ENCODE data around the gene CEP63. TPM values are rescaled to one million over a fixed set of nuclear protein-coding genes. Genes with fewer than 3 reads are reported as not detected.
"Not testable (repeated sequence)": the region's sequence is repeated elsewhere in the genome, so short reads cannot be mapped to it uniquely, and the experiment has no call there.

CEP63 gene
- total RNA-seq, 2 experiments from 2014 or later, result 13.2 to 15.1 TPM

- no peak for TF ChIP-seq CTCF (IDR thresholded peaks at IDR 0.05)
- Histone ChIP-seq H3K9me3 (ENCODE audit: control insufficient read depth in 1 of 2, insufficient read depth in 1 of 2, low read length in 2 of 2) (no peaks in the 10 kb centered on the region), H3K4me3 (ENCODE audit: low read length) (no peak overlapping the region), H3K27me3 (ENCODE audit: control insufficient read depth in 1 of 2, insufficient read depth in 2 of 2, low read length in 2 of 2) (no peaks in the 10 kb centered on the region), H3K4me1 (ENCODE audit: insufficient read depth, low read length) (no peaks in the 10 kb centered on the region), H3K36me3 (ENCODE audit: insufficient read depth, low read length) (peaks cover 34% of the 10 kb centered on the region), H3K27ac (ENCODE audit: low read depth in 1 of 2, low read length in 2 of 2) (no peak overlapping the region)
- Mint-ChIP-seq H3K27ac (no peak overlapping the region), H3K4me3 (no peak overlapping the region), H3K27me3 (no peaks in the 10 kb centered on the region), H3K36me3 (ENCODE audit: low read depth) (peaks cover 46% of the 10 kb centered on the region), H3K4me1 (ENCODE audit: low read depth) (no peaks in the 10 kb centered on the region), H3K9me3 (no peaks in the 10 kb centered on the region)
- intact Hi-C loops (cut with DNase I, micrococcal nuclease), result no loop called here
- DNase-seq (no peak), ATAC-seq (ENCODE audit: poor library complexity) (no peak)
- ChIA-PET CTCF (no interaction called here), POLR2A (no interaction called here)
Observed at GRCh38 chr3:134543113-134543512, 57.3 kb downstream of the CEP63 start.

GRCh38 chr3:134544316-134544715 lies 58.5 kb downstream of the CEP63 start:
- peaks cover 40% of the 10 kb centered on the region for H3K36me3 ChIP-seq (ENCODE audit: insufficient read depth, low read length)
- Mint-ChIP-seq H3K27me3 (no peaks in the 10 kb centered on the region), H3K9me3 (no peaks in the 10 kb centered on the region), H3K27ac (no peak overlapping the region), H3K36me3 (ENCODE audit: low read depth) (peaks cover 58% of the 10 kb centered on the region), H3K4me1 (ENCODE audit: low read depth) (no peaks in the 10 kb centered on the region), H3K4me3 (no peak overlapping the region)
- H3K4me1 ChIP-seq (ENCODE audit: insufficient read depth, low read length), result no peaks in the 10 kb centered on the region
- H3K4me3 ChIP-seq (ENCODE audit: low read length), result no peak overlapping the region
- H3K27me3 ChIP-seq (ENCODE audit: control insufficient read depth in 1 of 2, insufficient read depth in 2 of 2, low read length in 2 of 2), result no peaks in the 10 kb centered on the region
- intact Hi-C loops (cut with DNase I, micrococcal nuclease), result no loop called here
- peak in 1 of 14 experiments; percentile 4 for DNase-seq
- TF ChIP-seq CTCF (IDR thresholded peaks at IDR 0.05), result no peak
- CTCF ChIA-PET, result no interaction called here
- POLR2A ChIA-PET, result no interaction called here
- no peak for ATAC-seq (ENCODE audit: poor library complexity)
- H3K9me3 ChIP-seq (ENCODE audit: control insufficient read depth in 1 of 2, insufficient read depth in 1 of 2, low read length in 2 of 2), result no peaks in the 10 kb centered on the region
- H3K27ac ChIP-seq (ENCODE audit: low read depth in 1 of 2, low read length in 2 of 2), result no peak overlapping the region

GRCh38 chr3:134544783-134545182 lies 58.9 kb downstream of the CEP63 start:
- H3K36me3 Mint-ChIP-seq (ENCODE audit: low read depth), result peaks cover 61% of the 10 kb centered on the region
- CTCF ChIA-PET, result not testable (repeated sequence)
- peak in 1 of 14 experiments; percentile 20 for DNase-seq

GRCh38 chr3:134545818-134546217 lies 60.0 kb downstream of the CEP63 start:
- CTCF ChIA-PET, result no interaction called here
- ATAC-seq (ENCODE audit: poor library complexity) (no peak), DNase-seq (no peak)
- Mint-ChIP-seq H3K9me3 (no peaks in the 10 kb centered on the region), H3K4me3 (no peak overlapping the region), H3K27me3 (no peaks in the 10 kb centered on the region), H3K36me3 (ENCODE audit: low read depth) (peaks cover 64% of the 10 kb centered on the region), H3K27ac (no peak overlapping the region), H3K4me1 (ENCODE audit: low read depth) (no peaks in the 10 kb centered on the region)
- Histone ChIP-seq H3K9me3 (ENCODE audit: control insufficient read depth in 1 of 2, insufficient read depth in 1 of 2, low read length in 2 of 2) (no peaks in the 10 kb centered on the region), H3K36me3 (ENCODE audit: insufficient read depth, low read length) (peaks cover 51% of the 10 kb centered on the region), H3K4me1 (ENCODE audit: insufficient read depth, low read length) (no peaks in the 10 kb centered on the region), H3K27ac (ENCODE audit: low read depth in 1 of 2, low read length in 2 of 2) (no peak overlapping the region), H3K4me3 (ENCODE audit: low read length) (no peak overlapping the region), H3K27me3 (ENCODE audit: control insufficient read depth in 1 of 2, insufficient read depth in 2 of 2, low read length in 2 of 2) (no peaks in the 10 kb centered on the region)
- intact Hi-C loops (cut with DNase I, micrococcal nuclease), result no loop called here
- TF ChIP-seq CTCF (IDR thresholded peaks at IDR 0.05), result no peak
- POLR2A ChIA-PET, result no interaction called here

More at GRCh38 chr3:134544783-134545182, 58.9 kb downstream of the CEP63 start:
- H3K27me3 ChIP-seq (ENCODE audit: control insufficient read depth in 1 of 2, insufficient read depth in 2 of 2, low read length in 2 of 2); H3K4me3 ChIP-seq (ENCODE audit: low read length); intact Hi-C loops (cut with DNase I, micrococcal nuclease); ATAC-seq (ENCODE audit: poor library complexity); H3K9me3 ChIP-seq (ENCODE audit: control insufficient read depth in 1 of 2, insufficient read depth in 1 of 2, low read length in 2 of 2); H3K27ac ChIP-seq (ENCODE audit: low read depth in 1 of 2, low read length in 2 of 2); H3K27me3 Mint-ChIP-seq; H3K4me3 Mint-ChIP-seq; H3K4me1 ChIP-seq (ENCODE audit: insufficient read depth, low read length); H3K27ac Mint-ChIP-seq; H3K9me3 Mint-ChIP-seq; H3K4me1 Mint-ChIP-seq (ENCODE audit: low read depth): not testable (repeated sequence)
- POLR2A ChIA-PET, result interaction anchor here (0.6 kb wide), 1 partner anchor 1008 kb away, joined by 3 read pairs; no protein-coding TSS in a partner anchor
- H3K36me3 ChIP-seq (ENCODE audit: insufficient read depth, low read length), result peaks cover 43% of the 10 kb centered on the region

Data from CD4-positive, alpha-beta T cell (primary cell).